H7 (cell line): ENCODE data around the gene C21orf91. TPM values are rescaled to one million over a fixed set of nuclear protein-coding genes. Genes with fewer than 3 reads are reported as not detected.
"Not testable (repeated sequence)": the region's sequence is repeated elsewhere in the genome, so short reads cannot be mapped to it uniquely, and the experiment has no call there.

ENCODE experiments used
- DNase-seq: peaks from one replicate; pipeline ENCODE4 v3.0.0; 2012
- H3K27me3 ChIP-seq: 2 replicates; pipeline ENCODE4 v1.6.0; 2011; ENCODE audit warnings: mild to moderate bottlenecking, low read length; ENCODE audit not compliant: control insufficient read depth, insufficient read depth
- H3K36me3 ChIP-seq: replicated peaks from 2 replicates; pipeline ENCODE4 v1.5.1; 2011; ENCODE audit warnings: low read length; ENCODE audit not compliant: control insufficient read depth, insufficient read depth
- H3K4me3 ChIP-seq: 2 replicates; pipeline ENCODE4 v1.5.1; 2011; ENCODE audit warnings: low read depth, mild to moderate bottlenecking, control low read depth, low read length, moderate library complexity; ENCODE audit not compliant: insufficient read depth
- total RNA-seq: library from RNA; depleted of rRNA; stranded (reverse); fragments of >200 nt; shearing (Covaris generic); gene quantifications from 2 replicates; pipeline ENCODE4 v1.2.3, GENCODE V29; 2014

Gene C21orf91
- total RNA-seq, 1 experiment from 2014 or later = 17.2 TPM

DNA sequence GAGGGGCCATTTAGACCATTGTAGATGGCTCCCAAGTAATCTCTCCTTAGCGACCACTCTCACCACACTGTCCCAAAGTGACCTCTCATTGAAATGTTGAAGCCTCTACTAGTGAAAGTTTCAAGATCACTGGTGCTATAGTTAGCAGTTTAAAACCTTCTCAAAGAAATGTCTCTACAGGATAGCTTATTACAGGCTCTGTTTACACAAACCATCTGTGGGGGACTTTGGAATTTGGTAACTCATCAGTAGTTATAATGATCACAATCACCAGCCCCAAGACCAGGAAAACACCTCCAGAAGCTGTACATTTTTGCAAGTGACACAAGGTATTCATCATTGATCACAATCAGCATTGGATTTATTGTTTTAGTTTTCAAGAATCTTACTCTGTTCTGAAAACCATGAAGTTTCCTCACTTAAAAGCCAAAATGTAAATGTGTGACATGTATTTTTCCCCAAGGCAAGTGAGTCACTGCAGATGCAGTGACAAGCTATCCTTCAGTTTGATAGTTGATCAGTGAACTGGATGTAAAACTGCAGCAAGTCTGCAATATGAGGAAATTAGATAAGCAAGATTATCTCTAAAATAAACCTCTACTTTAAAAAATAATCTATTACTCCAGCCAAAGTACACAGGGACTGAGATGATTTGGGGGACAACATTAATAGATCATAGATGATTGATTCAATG lies 41.9 kb downstream of the C21orf91 start:
- no peak for DNase-seq
- no peak overlapping the region for H3K4me3 ChIP-seq
- H3K27me3 ChIP-seq = no peaks in the 10 kb centered on the region
- H3K36me3 ChIP-seq = no peaks in the 10 kb centered on the region

- Histone ChIP-seq H3K27me3 (no peaks in the 10 kb centered on the region), H3K36me3 (no peaks in the 10 kb centered on the region), H3K4me3 (no peak overlapping the region)
- no peak for DNase-seq
Observed at GRCh38 chr21:17775431-17776126, 43.6 kb downstream of the C21orf91 start.

DNA sequence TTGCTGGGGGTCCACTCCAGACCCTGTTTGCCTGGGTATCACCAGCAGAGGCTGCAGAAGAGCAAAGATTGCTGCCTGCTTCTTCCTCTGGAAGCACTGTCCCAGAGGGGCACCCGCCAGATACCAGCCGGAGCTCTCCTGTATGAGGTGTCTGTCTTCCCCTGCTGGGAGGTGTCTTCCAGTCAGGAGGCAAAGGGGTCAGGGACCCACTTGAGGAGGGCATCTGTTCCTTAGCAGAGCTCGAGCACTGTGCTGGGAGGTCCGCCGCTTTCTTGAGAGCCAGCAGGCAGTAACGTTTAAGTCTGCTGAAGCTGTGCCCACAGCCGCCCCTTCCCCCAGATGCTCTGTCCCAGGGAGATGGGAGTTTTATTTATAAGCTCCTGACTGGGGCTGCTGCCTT lies 44.1 kb downstream of the C21orf91 start:
- DNase-seq, H3K36me3 ChIP-seq, H3K27me3 ChIP-seq, H3K4me3 ChIP-seq: not testable (repeated sequence)

DNA sequence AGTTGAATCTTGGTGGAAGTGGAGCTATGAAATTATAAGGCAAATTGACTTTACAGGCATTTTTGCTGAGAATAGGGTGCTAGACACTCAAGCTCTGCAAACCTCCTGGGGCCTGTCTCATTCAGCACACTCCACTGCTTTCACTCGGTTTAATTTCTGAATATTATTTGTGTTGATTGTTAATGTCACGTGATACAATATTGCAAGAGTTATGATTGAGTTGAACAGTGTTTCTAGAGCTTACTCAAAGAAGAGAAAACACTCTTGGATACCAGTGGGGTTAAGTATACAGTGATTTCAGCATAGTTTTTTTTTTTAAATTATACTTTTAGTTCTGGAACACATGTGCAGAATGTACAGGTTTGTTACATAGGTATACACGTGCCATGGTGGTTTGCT lies 49.7 kb downstream of the C21orf91 start:
- H3K27me3 ChIP-seq = no peaks in the 10 kb centered on the region
- no peak overlapping the region for H3K4me3 ChIP-seq
- no peak for DNase-seq
- no peaks in the 10 kb centered on the region for H3K36me3 ChIP-seq

DNA sequence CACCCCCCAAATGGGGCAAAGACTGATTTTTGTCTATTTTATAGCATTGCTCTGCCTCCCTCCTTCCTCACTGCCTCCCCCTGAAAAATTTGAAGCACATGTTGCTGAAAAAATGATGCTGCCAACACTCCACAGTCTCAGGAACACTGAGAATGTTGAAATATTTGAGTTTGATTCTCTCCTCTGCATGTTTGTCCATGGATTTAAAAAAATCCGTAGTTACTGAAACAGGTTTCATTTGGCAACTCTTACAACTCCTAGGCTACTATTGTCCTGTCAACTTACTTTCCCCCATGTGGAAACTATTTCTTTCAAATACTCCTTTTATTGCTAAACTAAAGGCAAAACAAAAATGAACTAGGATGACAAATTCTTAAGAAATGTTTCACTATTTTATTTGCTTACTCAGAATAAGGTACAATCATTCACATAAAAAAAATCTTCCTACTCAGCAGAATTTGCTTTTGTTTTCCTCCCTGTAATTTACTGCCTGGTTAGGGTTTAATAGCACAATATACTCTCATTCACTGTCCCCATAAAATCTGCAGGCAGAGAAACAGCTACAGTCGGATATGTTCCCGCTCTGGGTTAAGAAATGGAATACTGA lies 50.2 kb downstream of the C21orf91 start:
- DNase-seq = no peak
- no peak overlapping the region for H3K4me3 ChIP-seq
- no peaks in the 10 kb centered on the region for H3K36me3 ChIP-seq
- H3K27me3 ChIP-seq = no peaks in the 10 kb centered on the region

- no peak for DNase-seq
- no peaks in the 10 kb centered on the region for H3K27me3 ChIP-seq
- no peaks in the 10 kb centered on the region for H3K36me3 ChIP-seq
- H3K4me3 ChIP-seq = no peak overlapping the region
Observed at GRCh38 chr21:17765207-17765606, 53.9 kb downstream of the C21orf91 start.

DNA sequence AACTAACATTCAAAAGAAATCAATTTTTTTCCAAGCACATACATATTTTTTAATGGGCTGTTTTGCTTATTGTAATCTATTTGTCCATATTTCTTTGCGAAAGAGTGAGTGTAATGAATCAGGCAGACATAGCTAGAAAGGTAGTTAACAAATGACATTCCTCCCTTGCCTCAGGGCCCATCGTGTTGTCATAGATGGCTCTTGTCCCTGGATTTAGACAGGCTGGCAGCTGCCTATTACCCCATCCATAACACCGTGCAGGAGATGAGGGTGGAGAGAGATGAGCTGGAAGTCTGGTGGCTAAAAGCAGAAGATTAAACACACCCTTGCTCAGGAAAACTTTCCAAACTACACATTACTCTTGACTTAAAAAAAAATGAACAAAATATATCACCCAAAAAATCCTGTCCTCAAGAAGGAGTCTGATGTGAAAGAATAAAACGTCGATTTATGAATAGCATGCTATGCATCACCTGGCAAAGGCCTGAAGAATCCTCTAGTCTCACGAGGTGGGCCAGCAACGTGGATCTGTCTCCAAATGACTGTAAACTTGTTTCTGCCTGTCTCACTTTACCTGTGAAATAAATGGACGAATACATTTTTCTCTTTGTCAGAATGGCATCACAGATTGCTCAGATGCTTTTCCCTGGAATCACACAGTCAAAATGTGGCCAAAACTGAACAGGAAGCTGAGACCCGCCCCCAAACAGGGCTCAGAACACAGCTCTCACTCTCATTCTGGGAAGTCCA lies 55.7 kb downstream of the C21orf91 start:
- no peaks in the 10 kb centered on the region for H3K36me3 ChIP-seq
- no peak for DNase-seq
- H3K27me3 ChIP-seq = no peaks in the 10 kb centered on the region
- no peak overlapping the region for H3K4me3 ChIP-seq

DNA sequence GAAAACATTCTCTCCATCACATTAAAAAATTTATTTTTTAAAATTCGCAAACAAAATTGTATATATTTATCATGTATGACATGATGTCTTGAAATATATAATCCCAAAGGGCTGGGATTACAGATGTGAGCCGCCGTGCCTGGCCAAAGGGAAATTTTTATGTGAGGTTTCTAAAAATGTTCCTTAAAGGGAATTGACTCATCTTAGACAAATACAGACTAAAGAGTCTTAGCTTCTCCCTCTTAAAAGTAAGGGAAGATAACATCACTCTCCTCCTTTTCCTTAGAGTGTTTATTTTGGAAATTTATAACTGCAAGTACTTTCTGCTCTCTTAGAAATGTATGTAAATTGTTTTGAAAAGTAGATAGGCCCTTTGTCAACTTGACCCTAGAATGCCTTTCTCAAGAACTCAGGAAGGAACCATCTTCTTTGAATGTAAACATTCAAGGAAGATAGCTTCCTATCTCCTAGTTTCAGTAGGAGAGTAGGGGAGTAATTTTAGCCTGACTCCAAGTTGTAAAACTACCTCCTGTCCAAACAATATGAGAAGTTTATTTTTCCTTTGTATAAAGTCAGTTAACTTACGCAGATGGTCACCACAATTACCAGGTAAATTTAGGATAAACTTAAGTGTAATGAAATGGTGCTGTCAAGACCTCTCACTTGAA lies 59.5 kb downstream of the C21orf91 start:
- no peak for DNase-seq
- no peaks in the 10 kb centered on the region for H3K36me3 ChIP-seq
- H3K4me3 ChIP-seq = no peak overlapping the region
- H3K27me3 ChIP-seq = no peaks in the 10 kb centered on the region

- H3K36me3 ChIP-seq = no peaks in the 10 kb centered on the region
- no peaks in the 10 kb centered on the region for H3K27me3 ChIP-seq
- no peak overlapping the region for H3K4me3 ChIP-seq
- no peak for DNase-seq
Observed at GRCh38 chr21:17758683-17759082, 60.5 kb downstream of the C21orf91 start.

- no peaks in the 10 kb centered on the region for H3K27me3 ChIP-seq
- H3K36me3 ChIP-seq = no peaks in the 10 kb centered on the region
- no peak overlapping the region for H3K4me3 ChIP-seq
- no peak for DNase-seq
Observed at GRCh38 chr21:17757671-17758070, 61.5 kb downstream of the C21orf91 start.

GRCh38 chr21:17753736-17754135 lies 65.4 kb downstream of the C21orf91 start:
- Histone ChIP-seq H3K4me3 (no peak overlapping the region), H3K36me3 (no peaks in the 10 kb centered on the region), H3K27me3 (no peaks in the 10 kb centered on the region)
- DNase-seq = no peak

GRCh38 chr21:17752171-17752570 lies 67.0 kb downstream of the C21orf91 start:
- H3K36me3 ChIP-seq = no peaks in the 10 kb centered on the region
- no peak overlapping the region for H3K4me3 ChIP-seq
- DNase-seq = no peak
- no peaks in the 10 kb centered on the region for H3K27me3 ChIP-seq

- H3K27me3 ChIP-seq = no peaks in the 10 kb centered on the region
- H3K4me3 ChIP-seq = no peak overlapping the region
- H3K36me3 ChIP-seq = no peaks in the 10 kb centered on the region
- DNase-seq = no peak
Observed at GRCh38 chr21:17746920-17747319, 72.2 kb downstream of the C21orf91 start.

DNA sequence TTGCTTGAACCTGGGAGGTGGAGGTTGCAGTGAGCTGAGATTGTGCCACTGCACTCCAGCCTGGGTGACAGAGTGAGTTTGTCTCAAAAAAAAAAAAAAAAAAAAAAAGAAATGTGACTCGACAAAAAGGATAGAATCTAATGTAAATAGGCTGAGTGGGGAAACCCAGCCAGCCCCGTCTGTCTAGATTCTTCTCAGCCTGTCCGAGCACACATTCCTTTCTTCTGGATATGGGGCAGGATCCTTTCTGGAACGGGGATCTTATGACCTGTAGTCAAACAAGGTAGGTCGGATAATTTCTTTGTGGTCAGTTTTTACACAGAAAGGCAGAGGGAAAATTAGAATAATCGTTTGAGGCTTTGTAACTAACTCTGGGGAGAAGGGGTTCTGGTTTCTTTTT lies 74.1 kb downstream of the C21orf91 start:
- no peaks in the 10 kb centered on the region for H3K36me3 ChIP-seq
- H3K27me3 ChIP-seq = no peaks in the 10 kb centered on the region
- no peak for DNase-seq
- H3K4me3 ChIP-seq = no peak overlapping the region
